Endodermal cell (in vitro differentiated cells): ENCODE measurements around the gene AMBN. TPM values are rescaled to one million over a fixed set of nuclear protein-coding genes. Genes with fewer than 3 reads are reported as not detected.
"Not testable (repeated sequence)": the region's sequence is repeated elsewhere in the genome, so short reads cannot be mapped to it uniquely, and the experiment has no call there.

Source experiments
- DNase-seq: peaks from one replicate; pipeline ENCODE4 v3.0.0-alpha.2; 2017
- H3K27ac ChIP-seq: 2 replicates; pipeline ENCODE4 v1.5.1; 2013; ENCODE audit warnings: mild to moderate bottlenecking, low read depth, low read length, moderate library complexity
- H3K27me3 ChIP-seq: 2 replicates; pipeline ENCODE4 v1.6.1; 2013; ENCODE audit warnings: mild to moderate bottlenecking, low read length, moderate library complexity; ENCODE audit not compliant: insufficient read depth, control insufficient read depth, poor library complexity, severe bottlenecking
- H3K36me3 ChIP-seq: 2 replicates; pipeline ENCODE4 v1.7.0; 2013; ENCODE audit warnings: mild to moderate bottlenecking, low read length, moderate library complexity; ENCODE audit not compliant: control insufficient read depth, insufficient read depth
- H3K4me1 ChIP-seq: one replicate; pipeline ENCODE4 v1.7.0; 2013; ENCODE audit warnings: low read length; ENCODE audit not compliant: control insufficient read depth, insufficient read depth
- H3K4me3 ChIP-seq: 2 replicates; pipeline ENCODE4 v1.5.1; 2013; ENCODE audit warnings: mild to moderate bottlenecking, low read length, moderate library complexity
- H3K9ac ChIP-seq: 2 replicates; pipeline ENCODE4 v1.6.1; 2013; ENCODE audit warnings: mild to moderate bottlenecking, low read length, moderate library complexity; ENCODE audit not compliant: poor library complexity, severe bottlenecking; ENCODE audit errors: extremely low read depth
- H3K9me3 ChIP-seq: 2 replicates; pipeline ENCODE4 v1.6.1; 2013; ENCODE audit warnings: mild to moderate bottlenecking, low read length, moderate library complexity; ENCODE audit not compliant: control insufficient read depth
- H3K27ac Mint-ChIP-seq: 2 replicates; pipeline ENCODE4 v1.8.0; 2020; ENCODE audit warnings: mixed read lengths
- H3K27me3 Mint-ChIP-seq: 2 replicates; pipeline ENCODE4 v1.8.0; 2021; ENCODE audit warnings: mild to moderate bottlenecking, mixed read lengths; ENCODE audit not compliant: insufficient read depth
- H3K36me3 Mint-ChIP-seq: 2 replicates; pipeline ENCODE4 v1.8.0; 2020; ENCODE audit warnings: low read depth, mixed read lengths
- H3K4me1 Mint-ChIP-seq: 2 replicates; pipeline ENCODE4 v1.8.0; 2020; ENCODE audit warnings: mixed read lengths
- H3K4me3 Mint-ChIP-seq: 2 replicates; pipeline ENCODE4 v1.8.0; 2020; ENCODE audit warnings: mild to moderate bottlenecking, moderate library complexity, mixed read lengths
- H3K9me3 Mint-ChIP-seq: 2 replicates; pipeline ENCODE4 v1.8.0; 2020; ENCODE audit warnings: mild to moderate bottlenecking, mixed read lengths
- WGBS, 2 experiments: methylation state at CpG; one replicate each; pipeline versions ENCODE4 v1.1.5 to v1.1.7; 2013; ENCODE audit warnings: missing lambda C conversion rate in 2 of 2, mixed read lengths in 1 of 2; ENCODE audit not compliant: insufficient coverage in 1 of 2, insufficient read length in 1 of 2; 5-methylcytosine and 5-hydroxymethylcytosine counted together
- total RNA-seq, 2 donors: library from RNA; stranded (reverse); fragmentation: NEBNext Ultra II Directional in 1 of 2; extraction: Animal tissue kit (Norgen Biotek cat#: 25700) in 1 of 2; gene quantifications; 2 replicates in 1 of 2; 3 replicates in 1 of 2; pipeline ENCODE4 v1.2.1, GENCODE V29; 2021
- TF ChIP-seq, protein P1 (sequence below): fragments of 200-600 bp; sonication (generic); conservative IDR thresholded peaks from 2 replicates; pipeline ENCODE4 v1.5.0; 2021; ENCODE audit warnings: antibody characterized with exemption, mild to moderate bottlenecking

The AMBN gene
- total RNA-seq, 2 donors from 2014 or later = not detected

DNA sequence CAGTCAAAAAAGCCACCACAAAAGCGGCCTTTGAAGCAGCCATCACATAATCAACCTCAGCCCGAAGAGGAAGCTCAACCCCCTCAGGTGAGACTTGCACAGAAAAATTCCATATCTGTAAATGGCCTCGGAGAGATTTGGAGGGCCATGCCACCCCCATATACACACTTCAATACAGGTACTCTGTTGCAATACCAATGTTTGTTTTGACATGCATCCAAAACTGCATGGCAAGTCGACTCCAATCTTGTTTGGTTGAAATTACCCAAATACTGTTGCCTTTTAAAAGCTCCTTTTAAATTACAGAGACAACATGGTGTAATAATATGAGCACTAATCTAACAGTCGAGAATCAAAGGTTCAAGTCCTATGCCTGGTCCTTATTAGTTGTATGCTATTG lies 42.4 kb downstream of the AMBN start:
- H3K9me3 ChIP-seq = no peaks in the 10 kb centered on the region
- TF ChIP-seq, protein P1, sequence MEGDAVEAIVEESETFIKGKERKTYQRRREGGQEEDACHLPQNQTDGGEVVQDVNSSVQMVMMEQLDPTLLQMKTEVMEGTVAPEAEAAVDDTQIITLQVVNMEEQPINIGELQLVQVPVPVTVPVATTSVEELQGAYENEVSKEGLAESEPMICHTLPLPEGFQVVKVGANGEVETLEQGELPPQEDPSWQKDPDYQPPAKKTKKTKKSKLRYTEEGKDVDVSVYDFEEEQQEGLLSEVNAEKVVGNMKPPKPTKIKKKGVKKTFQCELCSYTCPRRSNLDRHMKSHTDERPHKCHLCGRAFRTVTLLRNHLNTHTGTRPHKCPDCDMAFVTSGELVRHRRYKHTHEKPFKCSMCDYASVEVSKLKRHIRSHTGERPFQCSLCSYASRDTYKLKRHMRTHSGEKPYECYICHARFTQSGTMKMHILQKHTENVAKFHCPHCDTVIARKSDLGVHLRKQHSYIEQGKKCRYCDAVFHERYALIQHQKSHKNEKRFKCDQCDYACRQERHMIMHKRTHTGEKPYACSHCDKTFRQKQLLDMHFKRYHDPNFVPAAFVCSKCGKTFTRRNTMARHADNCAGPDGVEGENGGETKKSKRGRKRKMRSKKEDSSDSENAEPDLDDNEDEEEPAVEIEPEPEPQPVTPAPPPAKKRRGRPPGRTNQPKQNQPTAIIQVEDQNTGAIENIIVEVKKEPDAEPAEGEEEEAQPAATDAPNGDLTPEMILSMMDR = no peak
- Mint-ChIP-seq H3K9me3 (no peaks in the 10 kb centered on the region), H3K4me3 (no peak overlapping the region), H3K4me1 (no peaks in the 10 kb centered on the region), H3K27ac (no peak overlapping the region), H3K36me3 (no peaks in the 10 kb centered on the region), H3K27me3 (no peaks in the 10 kb centered on the region)
- no peak overlapping the region for H3K4me3 ChIP-seq
- no peaks in the 10 kb centered on the region for H3K27me3 ChIP-seq
- H3K27ac ChIP-seq = no peak overlapping the region
- no peak for DNase-seq
- H3K4me1 ChIP-seq = no peaks in the 10 kb centered on the region
- WGBS, 2 experiments = 94 to 96% methylated on average over 5 of the region's 5 CpGs
- no peaks in the 10 kb centered on the region for H3K36me3 ChIP-seq
- H3K9ac ChIP-seq = no peak overlapping the region

DNA sequence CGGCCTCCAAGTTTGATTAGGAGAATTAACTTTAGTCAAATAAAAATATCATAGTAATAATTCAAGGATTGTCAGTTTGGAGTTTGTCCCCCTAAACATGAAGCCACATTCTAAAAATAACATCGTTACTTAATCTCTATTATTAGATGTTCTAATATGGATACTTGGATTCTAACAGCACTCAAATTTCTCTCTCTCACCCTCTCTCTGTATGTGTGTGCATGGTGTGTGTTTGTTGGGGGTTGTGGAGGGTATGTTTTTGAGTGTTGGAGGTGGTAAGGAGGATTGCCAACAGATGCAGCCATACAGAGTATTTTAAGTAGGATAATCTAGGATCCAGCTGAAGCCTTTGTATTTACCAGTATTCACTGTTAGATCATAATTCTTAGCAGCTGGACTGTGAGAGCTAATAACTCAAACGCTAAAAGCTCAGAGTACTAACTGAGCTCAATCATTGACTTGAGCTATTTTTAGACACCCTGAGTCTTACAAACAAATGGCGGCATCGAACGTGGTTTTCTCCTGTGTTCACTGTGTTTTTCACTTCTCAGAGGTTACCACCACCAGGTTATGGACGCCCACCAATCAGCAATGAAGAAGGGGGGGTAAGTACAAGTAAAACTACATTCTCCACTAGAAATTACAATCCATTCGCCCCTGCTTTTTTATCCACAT lies 45.3 kb downstream of the AMBN start:
- Histone ChIP-seq H3K27ac (no peak overlapping the region), H3K27me3 (no peaks in the 10 kb centered on the region), H3K4me1 (no peaks in the 10 kb centered on the region), H3K36me3 (no peaks in the 10 kb centered on the region), H3K9ac (no peak overlapping the region), H3K4me3 (no peak overlapping the region), H3K9me3 (no peaks in the 10 kb centered on the region)
- Mint-ChIP-seq H3K4me3 (no peak overlapping the region), H3K27me3 (no peaks in the 10 kb centered on the region), H3K4me1 (no peaks in the 10 kb centered on the region), H3K36me3 (no peaks in the 10 kb centered on the region), H3K9me3 (peaks cover 3% of the 10 kb centered on the region), H3K27ac (no peak overlapping the region)
- WGBS, 2 experiments = 96 to 98% methylated on average over 4 to 7 of the region's 8 CpGs
- DNase-seq = no peak
- TF ChIP-seq, protein P1 = no peak

GRCh38 chr4:70640192-70640591 lies 48.1 kb downstream of the AMBN start:
- H3K9me3 Mint-ChIP-seq = peaks cover 3% of the 10 kb centered on the region
- Histone ChIP-seq H3K27me3 (no peaks in the 10 kb centered on the region), H3K9me3 (no peaks in the 10 kb centered on the region), H3K27ac (no peak overlapping the region), H3K4me1 (no peaks in the 10 kb centered on the region), H3K36me3 (no peaks in the 10 kb centered on the region), H3K9ac (no peak overlapping the region), H3K4me3 (no peak overlapping the region)
- no peak overlapping the region for H3K4me3 Mint-ChIP-seq
- DNase-seq = no peak
- no peaks in the 10 kb centered on the region for H3K4me1 Mint-ChIP-seq
- no peak overlapping the region for H3K27ac Mint-ChIP-seq
- H3K36me3 Mint-ChIP-seq = no peaks in the 10 kb centered on the region
- 90 to 100% methylated on average over 1 to 2 of the region's 2 CpGs for whole genome bisulfite sequencing, 2 experiments
- no peaks in the 10 kb centered on the region for H3K27me3 Mint-ChIP-seq
- TF ChIP-seq, protein P1 = no peak

DNA sequence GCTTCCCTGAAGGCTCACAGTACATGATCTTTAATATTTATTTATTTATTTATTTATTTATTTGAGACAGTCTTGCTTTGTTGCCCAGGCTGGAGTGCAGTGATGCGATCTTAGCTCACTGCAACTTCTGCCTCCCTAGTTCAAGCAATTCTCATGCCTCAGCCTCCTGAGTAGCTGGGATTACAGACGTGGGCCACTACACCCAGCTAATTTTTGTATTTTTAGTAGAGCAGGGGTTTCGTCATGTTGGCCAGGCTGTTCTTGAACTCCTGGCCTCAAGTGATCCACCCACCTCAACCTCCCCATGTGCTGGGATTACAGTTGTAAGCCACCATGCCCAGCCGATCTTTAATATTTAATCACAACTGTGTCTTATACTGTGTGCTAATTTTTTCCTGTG lies 58.7 kb downstream of the AMBN start:
- H3K4me1 ChIP-seq, H3K27ac Mint-ChIP-seq, H3K4me1 Mint-ChIP-seq, H3K4me3 Mint-ChIP-seq, H3K27me3 Mint-ChIP-seq, H3K9me3 Mint-ChIP-seq, H3K27ac ChIP-seq, H3K27me3 ChIP-seq, H3K4me3 ChIP-seq, H3K36me3 ChIP-seq, H3K36me3 Mint-ChIP-seq, DNase-seq, H3K9me3 ChIP-seq, H3K9ac ChIP-seq: not testable (repeated sequence)
- WGBS, 2 experiments = 83 to 95% methylated on average over 1 to 4 of the region's 4 CpGs
